HG03520 (cell line): Measurements from ENCODE around the gene AGMAT.

Experiments
- ATAC-seq: cut with Tn5 transposase; IDR thresholded peaks from one replicate; pipeline ENCODE4 v1.9.1; 2021; ENCODE audit warnings: mild to moderate bottlenecking, moderate library complexity; ENCODE audit not compliant: unreplicated experiment

AGMAT gene

GRCh38 chr1:15525050-15526020 lies 59.5 kb downstream of the AGMAT start:
- ATAC-seq, result peak; percentile 40

GRCh38 chr1:15524283-15525049 lies 60.4 kb downstream of the AGMAT start:
- peak; percentile 44 for ATAC-seq

GRCh38 chr1:15524021-15524282 lies 60.9 kb downstream of the AGMAT start, which contains the start of gene CASP9:
TSS of gene CASP9 (minus strand) at chr1:15524215. CDS start at chr1:15524200, 15 bp downstream.
- ATAC-seq, result no peak

- ATAC-seq, result no peak
Measured at GRCh38 chr1:15523104-15524020, 61.5 kb downstream of the AGMAT start.

- ATAC-seq, result no peak
Measured at GRCh38 chr1:15522551-15522950, 62.3 kb downstream of the AGMAT start.
